SH-SY5Y (cell line): ENCODE results near the gene C10orf95.

Experiments used
- GATA2 ChIP-seq: IDR thresholded peaks from 2 replicates; pipeline ENCODE4 v1.6.1; 2011; ENCODE audit warnings: mild to moderate bottlenecking, low read depth, low read length
- GATA3 ChIP-seq: IDR thresholded peaks from 2 replicates; pipeline ENCODE4 v1.6.1; 2011; ENCODE audit warnings: low read depth, mild to moderate bottlenecking, low read length, moderate library complexity

Gene C10orf95, protein sequence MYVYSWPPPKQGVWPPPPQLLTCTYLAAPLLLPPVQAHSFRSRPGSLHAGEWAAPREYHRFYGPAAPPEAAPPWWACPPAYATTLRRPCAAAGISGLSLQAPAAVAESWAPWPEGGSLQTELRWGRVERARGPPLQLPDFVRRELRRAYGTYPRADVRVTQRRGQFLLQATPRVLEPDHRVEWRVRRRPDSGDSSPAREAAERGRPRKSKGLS

DNA sequence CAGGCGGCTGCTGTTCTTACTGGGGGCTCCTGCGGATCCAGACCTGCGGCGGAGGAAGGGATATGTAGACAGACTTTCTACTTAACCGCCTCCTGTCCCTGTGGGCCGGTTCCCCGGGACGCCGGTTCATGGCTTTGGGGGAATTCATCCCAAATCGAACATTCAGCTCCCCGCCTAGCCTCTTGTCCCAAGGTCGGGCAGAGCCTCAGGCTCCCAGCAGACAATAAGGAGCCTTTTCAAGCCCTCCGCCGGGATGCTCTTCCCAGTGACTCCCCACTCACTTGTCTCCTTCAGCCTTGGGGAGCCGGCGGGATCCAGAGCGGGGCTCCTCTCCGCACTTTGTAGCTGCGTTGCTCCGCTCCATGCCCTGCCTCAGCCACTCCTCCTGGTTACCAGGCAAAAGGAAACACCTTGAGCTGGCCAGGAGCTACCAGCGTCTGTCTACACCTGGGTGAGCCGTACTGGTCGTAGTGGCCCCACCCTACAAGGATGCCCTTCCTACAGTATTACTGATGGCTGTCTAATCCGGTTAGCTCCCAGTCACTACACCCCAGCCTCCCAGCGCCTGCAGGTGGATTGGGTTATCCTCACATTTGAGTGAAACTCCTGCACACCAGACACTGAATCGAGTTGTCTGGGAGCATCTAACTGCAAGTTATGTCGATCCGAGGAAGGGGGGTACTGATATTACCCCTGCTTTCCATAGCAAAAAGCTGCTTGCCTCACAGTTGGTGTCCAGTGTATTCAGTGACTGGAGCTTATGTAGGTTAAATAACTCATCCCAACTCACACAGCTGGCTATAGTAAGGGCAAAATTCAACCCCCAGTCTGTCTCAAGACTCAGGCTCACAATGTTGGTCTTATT, at the start of gene C10orf95:
Gene C10orf95, minus strand, starts transcription at position 439 of the 865 bp plus-strand sequence. CDS start 450 bp downstream, outside the sequence.
- no peak for TF ChIP-seq GATA3
- TF ChIP-seq GATA2, result no peak

DNA sequence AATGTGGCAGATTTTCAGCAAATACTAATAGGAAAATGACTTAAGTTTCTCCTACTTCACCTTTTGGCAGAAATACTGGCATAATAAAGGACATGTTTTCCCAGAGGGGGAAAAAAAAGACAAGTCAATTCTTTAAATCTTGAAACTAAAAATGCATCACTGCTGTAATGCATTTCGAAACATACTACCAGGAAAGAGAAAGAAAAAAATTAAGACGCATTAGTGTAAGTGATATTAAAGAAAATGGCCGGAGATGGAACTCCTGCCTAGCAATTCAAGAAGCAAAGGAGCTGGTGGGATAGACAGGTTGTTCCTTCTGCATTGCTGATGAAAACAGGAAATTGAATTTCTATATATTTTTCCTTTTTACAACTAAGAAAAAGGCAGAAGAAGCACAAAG, 48.0 kb upstream of the C10orf95 start:
- no peak for TF ChIP-seq GATA3
- TF ChIP-seq GATA2, result no peak

DNA sequence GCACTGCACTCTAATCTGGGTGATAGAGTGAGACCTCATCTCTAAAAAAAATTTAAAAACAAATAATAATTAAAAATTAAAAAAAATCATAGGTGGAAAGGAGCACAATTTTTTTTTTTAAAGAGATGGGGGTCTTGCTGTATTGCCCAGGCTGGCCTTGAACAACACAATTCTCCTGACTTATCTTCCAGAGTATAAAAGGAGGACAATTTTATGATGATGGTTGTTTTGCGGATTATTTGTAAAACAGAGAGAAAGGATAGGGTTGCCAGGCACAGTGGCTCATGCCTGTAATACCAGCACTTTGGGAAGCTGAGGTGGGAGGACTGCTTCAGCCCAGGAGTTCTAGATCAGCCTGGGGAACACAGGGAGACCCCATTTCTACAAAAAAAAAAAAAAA, 46.2 kb upstream of the C10orf95 start:
- TF ChIP-seq GATA3, result no peak
- TF ChIP-seq GATA2, result no peak

DNA sequence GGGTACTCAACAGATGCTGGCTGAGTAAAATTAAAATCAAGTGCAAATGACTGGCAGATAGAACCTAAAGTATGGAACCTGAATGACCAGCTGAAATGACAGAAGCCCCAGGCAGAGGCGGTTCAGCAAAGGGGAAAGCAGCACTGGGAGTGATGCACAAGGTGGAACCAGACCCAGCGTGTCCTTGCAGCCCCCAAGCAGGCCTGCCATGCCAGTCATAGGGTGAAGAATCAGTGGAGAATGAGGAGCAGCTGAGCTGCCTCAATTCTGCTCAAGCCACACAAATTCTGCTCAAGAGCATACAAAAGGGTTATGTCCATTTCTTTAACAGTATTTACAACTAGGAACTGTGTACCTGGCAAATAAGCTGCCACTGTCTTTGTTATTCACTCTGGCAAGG, 42.4 kb upstream of the C10orf95 start:
- TF ChIP-seq GATA2 (no peak), GATA3 (no peak)

DNA sequence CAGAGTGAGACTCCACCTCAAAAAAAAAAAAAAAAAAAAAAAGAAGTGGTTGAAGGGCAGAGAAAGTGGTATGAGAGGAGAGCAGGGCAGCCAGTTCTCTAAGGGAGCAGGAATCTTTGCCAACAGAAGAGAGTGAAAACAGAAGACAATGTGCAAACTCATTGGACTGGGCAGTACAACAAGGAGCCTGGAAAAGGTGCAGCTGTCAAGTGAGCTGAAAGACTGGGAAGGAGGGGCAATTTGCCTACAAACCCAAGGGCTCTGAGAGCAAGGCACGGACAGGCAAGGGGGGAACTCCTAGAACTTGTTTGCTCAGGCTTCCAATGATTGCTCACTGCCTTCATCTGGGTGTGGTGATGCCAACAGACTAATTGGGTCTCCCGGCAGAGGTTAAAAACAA, 41.6 kb upstream of the C10orf95 start:
- TF ChIP-seq GATA2, result no peak
- no peak for TF ChIP-seq GATA3

DNA sequence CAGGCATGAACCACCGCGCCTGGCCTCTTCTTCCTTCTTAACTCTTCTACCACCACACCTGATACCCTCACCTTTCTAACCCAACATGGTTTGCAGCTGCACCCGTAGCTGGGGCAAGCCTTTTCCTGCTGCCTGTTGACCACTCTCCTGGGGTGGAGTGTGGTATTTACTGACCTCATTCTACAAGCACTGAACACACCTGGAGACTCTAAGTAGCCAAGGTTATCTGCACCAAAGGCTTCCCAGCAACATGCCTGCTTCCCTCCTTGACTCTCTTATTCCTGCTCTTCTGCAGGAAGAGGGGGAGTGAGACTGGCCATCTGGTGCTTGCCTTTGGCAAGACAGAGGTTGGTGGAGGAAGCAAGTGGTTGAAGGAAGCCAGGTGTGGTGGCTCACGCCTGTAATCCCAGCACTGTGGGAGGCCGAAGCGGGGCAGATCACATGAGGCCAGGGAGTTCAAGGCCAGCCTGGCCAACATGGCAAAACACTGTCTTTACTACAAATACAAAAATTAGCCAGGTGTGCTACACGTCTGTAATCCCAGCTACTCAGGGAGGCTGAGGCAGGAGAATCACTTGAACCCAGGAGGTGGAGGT, 41.1 kb upstream of the C10orf95 start:
- TF ChIP-seq GATA2, result no peak
- TF ChIP-seq GATA3, result no peak

DNA sequence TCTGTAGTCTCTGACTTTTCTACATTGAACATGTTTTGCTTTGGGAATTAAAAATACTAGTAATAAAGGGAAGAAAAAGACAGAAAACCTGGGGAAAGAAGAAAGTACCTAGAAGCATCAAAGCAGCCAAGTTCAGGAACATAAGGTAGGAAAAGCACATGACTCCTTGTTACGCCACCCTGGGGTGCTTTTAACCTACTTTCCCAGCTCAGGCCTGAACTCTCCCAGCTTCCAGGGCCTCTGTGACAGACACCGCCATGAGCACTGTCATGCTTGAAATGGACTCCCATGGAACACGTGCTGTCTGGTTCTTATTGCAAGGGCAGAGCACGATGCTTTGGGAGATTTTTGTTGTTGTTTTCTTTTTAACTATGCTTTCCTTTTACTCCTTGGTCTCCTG, 39.8 kb upstream of the C10orf95 start:
- no peak for TF ChIP-seq GATA3
- no peak for TF ChIP-seq GATA2

DNA sequence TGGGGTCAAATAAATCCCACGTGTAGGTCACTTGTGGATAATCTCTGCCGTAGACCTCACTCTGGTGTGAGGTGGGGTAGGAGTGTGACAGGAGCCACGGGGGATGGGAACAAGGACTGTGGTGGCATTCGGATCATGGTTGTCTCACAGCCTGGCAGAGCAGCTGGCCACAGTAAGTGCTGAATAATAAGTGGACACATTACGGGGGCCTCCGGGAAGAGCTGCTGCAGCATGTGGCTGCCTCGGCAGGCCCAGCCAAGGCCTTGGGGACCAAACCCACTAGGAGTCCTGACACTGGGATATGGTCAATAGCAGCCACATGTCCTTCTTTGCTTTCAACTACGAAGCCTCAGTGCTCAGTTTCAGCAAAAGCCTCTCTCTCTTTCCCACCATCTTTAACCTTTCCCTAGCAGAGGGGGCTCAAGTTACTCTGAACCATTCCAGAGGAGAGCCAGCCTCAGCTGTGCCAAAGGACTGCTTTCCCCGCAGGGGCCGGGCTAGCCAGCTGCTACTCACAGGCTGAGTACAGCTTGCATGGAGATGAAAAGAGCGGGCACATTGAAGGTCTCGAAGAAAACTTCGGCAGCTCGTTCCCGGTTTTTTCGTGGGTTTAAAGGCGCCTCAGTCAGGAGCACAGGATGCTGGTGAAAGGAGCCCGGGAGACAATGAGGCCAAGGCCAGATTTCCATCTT, 33.9 kb upstream of the C10orf95 start:
- TF ChIP-seq GATA2 (no peak), GATA3 (no peak)

DNA sequence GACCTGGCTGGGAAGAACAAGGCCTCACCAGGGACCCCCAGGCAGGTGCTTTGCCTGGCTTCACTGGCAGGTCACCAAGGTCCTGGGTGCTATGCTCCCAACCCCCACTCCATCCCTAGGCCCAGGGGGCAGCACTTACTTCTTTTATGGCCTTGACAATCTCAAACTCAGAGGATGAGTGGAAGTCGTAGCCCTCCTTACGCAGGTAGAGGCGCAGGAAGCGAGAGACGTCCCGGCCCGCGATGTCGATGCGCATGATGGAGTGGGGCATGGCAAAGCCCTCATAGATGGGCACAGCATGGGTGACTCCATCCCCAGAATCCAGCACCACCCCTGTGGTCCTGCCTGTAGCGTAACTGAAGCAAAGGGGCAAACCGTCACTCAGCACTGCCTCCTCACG, 32.7 kb upstream of the C10orf95 start:
- TF ChIP-seq GATA2 (no peak), GATA3 (no peak)

DNA sequence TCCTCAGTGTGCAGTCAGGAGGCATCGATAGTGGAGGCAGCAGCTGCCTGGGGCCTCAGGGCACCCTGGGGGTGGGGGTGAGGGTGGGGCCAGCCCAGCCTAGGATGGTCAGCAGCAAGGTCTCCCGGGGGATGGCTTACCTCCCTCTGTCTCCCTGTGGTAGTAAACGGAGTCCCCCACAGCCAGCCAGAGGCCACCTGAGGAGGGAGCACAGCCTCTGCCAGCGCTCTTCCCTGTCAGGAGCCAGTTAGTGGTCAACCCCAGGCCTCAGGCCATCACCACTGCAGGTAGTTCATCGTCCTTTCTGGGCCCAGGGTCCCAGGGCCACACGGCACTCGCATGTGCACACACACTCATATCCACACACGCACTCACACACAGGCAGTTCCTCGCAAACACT, 29.1 kb upstream of the C10orf95 start:
- TF ChIP-seq GATA2, result no peak
- no peak for TF ChIP-seq GATA3

DNA sequence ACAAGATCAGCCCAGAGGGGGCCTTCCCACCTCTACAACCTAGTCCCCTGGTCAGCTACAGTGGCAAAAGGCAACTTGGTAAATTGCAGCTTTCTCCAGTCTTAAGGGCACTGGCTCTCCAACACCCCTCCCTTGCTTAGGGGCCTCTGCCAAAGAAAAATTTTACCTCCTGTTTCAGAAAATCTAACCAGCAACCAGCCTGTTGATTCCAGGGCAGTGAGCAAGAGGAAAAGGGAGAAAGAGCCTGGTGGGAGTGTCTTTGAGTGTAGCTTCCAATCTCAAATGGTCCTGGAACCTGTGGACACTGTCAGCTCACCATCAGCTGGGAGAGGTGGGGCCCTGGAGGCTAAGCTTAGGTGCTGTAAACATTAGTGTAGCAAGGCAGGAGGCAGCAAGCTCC, 28.3 kb upstream of the C10orf95 start:
- TF ChIP-seq GATA2 (no peak), GATA3 (no peak)

DNA sequence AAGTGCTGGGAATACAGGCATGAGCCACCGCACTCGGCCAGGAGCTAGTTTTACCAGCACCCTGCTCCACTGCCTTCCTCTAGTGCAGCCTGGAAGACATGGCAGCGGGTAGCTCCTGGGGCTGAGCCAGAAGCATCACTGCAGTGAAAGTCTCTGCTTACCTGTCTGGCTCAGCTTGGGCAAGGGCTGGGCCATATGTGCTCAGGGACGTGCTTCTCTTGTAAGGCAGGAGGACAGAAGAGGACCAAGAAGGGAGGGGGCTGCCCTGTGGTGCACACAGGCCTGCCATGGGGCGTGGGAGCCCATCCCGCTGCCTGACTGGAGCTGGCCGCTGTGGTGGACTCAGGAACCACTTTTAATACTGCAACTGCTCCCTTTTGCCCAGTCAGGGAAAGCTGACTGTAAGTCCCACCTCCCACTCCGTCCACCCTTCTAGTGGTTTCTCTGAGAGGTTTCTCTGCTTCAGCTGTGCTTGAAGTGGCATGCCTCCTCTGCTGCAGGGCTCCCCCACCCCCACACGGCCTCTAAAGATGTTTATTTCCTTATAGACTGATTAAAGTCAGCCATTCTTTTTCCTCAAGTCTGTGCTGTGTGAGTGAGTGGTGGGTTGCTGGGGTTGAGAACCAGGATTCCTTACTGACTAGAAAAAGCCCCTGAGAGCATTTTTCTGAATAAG, 25.3 kb upstream of the C10orf95 start:
- TF ChIP-seq GATA3 (no peak), GATA2 (no peak)

DNA sequence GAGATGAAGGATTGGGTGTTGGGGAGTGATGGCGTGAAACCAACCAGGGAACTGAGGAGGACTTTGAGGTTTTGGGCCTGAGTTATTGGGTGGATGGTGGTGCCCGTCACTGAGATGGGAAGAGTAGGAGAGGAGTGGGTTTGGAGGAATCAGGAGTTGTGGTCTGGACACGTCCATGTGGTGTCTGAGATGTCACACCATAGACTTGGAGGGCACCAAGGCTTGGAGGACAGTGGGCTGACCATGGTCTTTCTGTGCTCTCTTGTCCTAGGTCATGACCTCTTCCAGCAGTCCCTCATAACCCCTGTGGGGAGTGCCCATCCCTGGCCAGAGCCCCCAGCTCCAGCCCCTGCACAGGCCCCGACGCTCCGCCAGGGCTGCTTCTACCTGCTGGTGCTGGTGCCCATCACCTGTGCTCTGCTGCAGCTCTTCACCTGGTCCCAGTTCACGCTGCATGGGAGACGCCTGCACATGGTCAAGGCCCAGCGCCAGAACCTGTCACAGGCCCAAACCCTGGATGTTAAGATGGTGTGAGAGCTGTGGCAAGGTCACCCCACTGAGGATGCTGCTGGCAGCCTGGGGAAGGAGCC, 24.2 kb upstream of the C10orf95 start:
- TF ChIP-seq GATA3, result no peak
- TF ChIP-seq GATA2, result no peak
